IPS-20b (cell line): ENCODE measurements around the gene DHX16.
A peak's percentile ranks its signal among the peaks of the same experiment; 100 is the strongest.

Experiments
- H3K27ac ChIP-seq: one replicate; pipeline ENCODE4 v1.5.1; 2013; ENCODE audit warnings: low read length
- H3K27me3 ChIP-seq: 2 replicates; pipeline ENCODE4 v1.6.1; 2013; ENCODE audit warnings: mild to moderate bottlenecking, low read length, inconsistent platforms; ENCODE audit not compliant: insufficient read depth
- H3K36me3 ChIP-seq: 2 replicates; pipeline ENCODE4 v1.6.1; 2013; ENCODE audit warnings: low read depth, mild to moderate bottlenecking, inconsistent platforms, low read length, moderate library complexity; ENCODE audit not compliant: insufficient read depth
- H3K4me1 ChIP-seq: 2 replicates; pipeline ENCODE4 v1.6.1; 2013; ENCODE audit warnings: mild to moderate bottlenecking, control low read depth, inconsistent platforms, low read length, moderate library complexity; ENCODE audit not compliant: insufficient read depth
- H3K4me3 ChIP-seq: 2 replicates; pipeline ENCODE4 v1.5.1; 2013; ENCODE audit warnings: mild to moderate bottlenecking, low read length, inconsistent platforms
- H3K9ac ChIP-seq: 2 replicates; pipeline ENCODE4 v1.6.1; 2013; ENCODE audit warnings: low read depth, mild to moderate bottlenecking, inconsistent platforms, low read length, moderate library complexity
- H3K9me3 ChIP-seq: 2 replicates; pipeline ENCODE4 v1.6.1; 2013; ENCODE audit warnings: mild to moderate bottlenecking, low read depth, low read length, inconsistent platforms; ENCODE audit not compliant: insufficient read depth

The DHX16 gene

GRCh38 chr6:30615219-30615957 is 57.4 kb downstream of the DHX16 start:
- Histone ChIP-seq H3K4me3 (peak overlapping the region; percentile 83), H3K27ac (peak overlapping the region; percentile 24), H3K27me3 (no peaks in the 10 kb centered on the region), H3K9ac (peak overlapping the region; percentile 98), H3K36me3 (peaks cover 58% of the 10 kb centered on the region), H3K4me1 (peaks cover 16% of the 10 kb centered on the region), H3K9me3 (no peaks in the 10 kb centered on the region)

GRCh38 chr6:30614843-30615218 is 58.0 kb downstream of the DHX16 start:
- Histone ChIP-seq H3K4me3 (peak overlapping the region; percentile 83), H3K9ac (peak overlapping the region; percentile 98), H3K4me1 (peaks cover 16% of the 10 kb centered on the region), H3K27me3 (no peaks in the 10 kb centered on the region), H3K9me3 (no peaks in the 10 kb centered on the region), H3K27ac (peak overlapping the region; percentile 74), H3K36me3 (peaks cover 63% of the 10 kb centered on the region)

GRCh38 chr6:30614044-30614842 is 58.6 kb downstream of the DHX16 start:
- Histone ChIP-seq H3K27me3 (no peaks in the 10 kb centered on the region), H3K9ac (peak overlapping the region; percentile 98), H3K36me3 (peaks cover 63% of the 10 kb centered on the region), H3K9me3 (no peaks in the 10 kb centered on the region), H3K4me1 (peaks cover 16% of the 10 kb centered on the region), H3K27ac (peak overlapping the region; percentile 74), H3K4me3 (peak overlapping the region; percentile 83)

- Histone ChIP-seq H3K27me3 (no peaks in the 10 kb centered on the region), H3K9ac (peak overlapping the region; percentile 98; the same call in 1 of the 2 replicates), H3K36me3 (peaks cover 69% of the 10 kb centered on the region), H3K4me1 (peaks cover 14% of the 10 kb centered on the region), H3K27ac (no peak overlapping the region), H3K4me3 (peak overlapping the region; percentile 83; the same call in 1 of the 2 replicates), H3K9me3 (no peaks in the 10 kb centered on the region)
Measured at GRCh38 chr6:30613251-30614043, 59.4 kb downstream of the DHX16 start.

GRCh38 chr6:30612687-30613248 is 60.0 kb downstream of the DHX16 start:
- Histone ChIP-seq H3K4me3 (no peak overlapping the region), H3K9ac (no peak overlapping the region; the same call in 1 of the 2 replicates), H3K27ac (no peak overlapping the region), H3K9me3 (no peaks in the 10 kb centered on the region), H3K36me3 (peaks cover 76% of the 10 kb centered on the region), H3K4me1 (peaks cover 12% of the 10 kb centered on the region), H3K27me3 (no peaks in the 10 kb centered on the region)

- Histone ChIP-seq H3K36me3 (peaks cover 81% of the 10 kb centered on the region), H3K27ac (no peak overlapping the region)
Measured at GRCh38 chr6:30612213-30612612, 60.6 kb downstream of the DHX16 start.

GRCh38 chr6:30611856-30612194 is 61.0 kb downstream of the DHX16 start:
- H3K27me3 ChIP-seq: no peaks in the 10 kb centered on the region
- H3K9ac ChIP-seq: no peak overlapping the region
- peaks cover 83% of the 10 kb centered on the region for H3K36me3 ChIP-seq
- H3K27ac ChIP-seq: no peak overlapping the region
- H3K4me3 ChIP-seq: no peak overlapping the region
- H3K9me3 ChIP-seq: no peaks in the 10 kb centered on the region
- H3K4me1 ChIP-seq: peaks cover 12% of the 10 kb centered on the region

More at GRCh38 chr6:30612213-30612612, 60.6 kb downstream of the DHX16 start:
- Histone ChIP-seq H3K4me1 (peaks cover 12% of the 10 kb centered on the region), H3K27me3 (no peaks in the 10 kb centered on the region), H3K9ac (no peak overlapping the region), H3K9me3 (no peaks in the 10 kb centered on the region), H3K4me3 (no peak overlapping the region)

GRCh38 chr6:30611150-30611855 is 61.5 kb downstream of the DHX16 start:
- Histone ChIP-seq H3K36me3 (peaks cover 83% of the 10 kb centered on the region), H3K27me3 (no peaks in the 10 kb centered on the region), H3K4me1 (peaks cover 12% of the 10 kb centered on the region), H3K9ac (no peak overlapping the region), H3K4me3 (no peak overlapping the region), H3K9me3 (no peaks in the 10 kb centered on the region), H3K27ac (no peak overlapping the region)

- no peaks in the 10 kb centered on the region for H3K27me3 ChIP-seq
- H3K4me3 ChIP-seq: no peak overlapping the region
- H3K27ac ChIP-seq: no peak overlapping the region
- H3K9ac ChIP-seq: no peak overlapping the region
- H3K36me3 ChIP-seq: peaks cover 87% of the 10 kb centered on the region
- H3K9me3 ChIP-seq: no peaks in the 10 kb centered on the region
- H3K4me1 ChIP-seq: peaks cover 12% of the 10 kb centered on the region
Measured at GRCh38 chr6:30610065-30610464, 62.7 kb downstream of the DHX16 start.

- no peak overlapping the region for H3K27ac ChIP-seq
- no peak overlapping the region for H3K9ac ChIP-seq
- no peaks in the 10 kb centered on the region for H3K27me3 ChIP-seq
- H3K36me3 ChIP-seq: peaks cover 99% of the 10 kb centered on the region
- H3K9me3 ChIP-seq: no peaks in the 10 kb centered on the region
- H3K4me3 ChIP-seq: no peak overlapping the region
- no peaks in the 10 kb centered on the region for H3K4me1 ChIP-seq
Measured at GRCh38 chr6:30603961-30604360, 68.8 kb downstream of the DHX16 start.
